ENCODE results near the gene ADCY2. TPM values are rescaled to one million over a fixed set of nuclear protein-coding genes. Genes with fewer than 3 reads are reported as not detected.

ADCY2 gene
- total RNA-seq, 4 donors from 2014 or later, result 4.8 to 9.1 (median 5.7) TPM

DNA sequence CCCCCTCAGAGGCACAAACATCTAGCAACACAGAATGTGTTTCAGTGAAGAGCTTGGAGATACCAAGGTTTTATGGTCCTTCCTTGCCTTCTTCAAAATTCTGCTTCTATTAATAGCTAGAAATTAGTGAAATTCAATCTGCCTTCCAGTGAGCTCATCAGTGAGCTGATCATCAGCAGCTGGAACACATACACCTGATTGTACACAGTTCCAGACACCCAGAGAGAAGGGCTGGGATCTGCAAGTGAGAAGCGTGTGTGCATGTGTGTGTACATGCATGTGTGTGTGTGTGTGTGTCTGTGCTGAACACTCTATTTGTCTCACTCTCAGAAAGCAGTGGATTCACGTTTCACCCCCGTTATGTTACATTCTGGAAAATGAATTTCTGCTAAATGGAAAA lies 426.5 kb downstream of the ADCY2 start:
- Histone ChIP-seq H3K9me3 (no peaks in the 10 kb centered on the region), H3K27me3 (no peaks in the 10 kb centered on the region), H3K27ac (replicated peaks in 1 of 4) (no peak overlapping the region), H3K4me3 (no peak overlapping the region), H3K36me3 (peaks cover 0 to 15% (median 5%) of the 10 kb centered on the region in 4 donors), H3K4me1 (no peaks in the 10 kb centered on the region)
- intact Hi-C loops (cut with DNase I), result no loop called here
- 69% methylated on average over 3 of the region's 3 CpGs for WGBS
- TF ChIP-seq POLR2A (IDR thresholded peaks at IDR 0.05; ENCODE audit: low read depth), result no peak
- no peak for TF ChIP-seq POLR2AphosphoS5 (IDR thresholded peaks at IDR 0.05)
- TF ChIP-seq, protein P1, sequence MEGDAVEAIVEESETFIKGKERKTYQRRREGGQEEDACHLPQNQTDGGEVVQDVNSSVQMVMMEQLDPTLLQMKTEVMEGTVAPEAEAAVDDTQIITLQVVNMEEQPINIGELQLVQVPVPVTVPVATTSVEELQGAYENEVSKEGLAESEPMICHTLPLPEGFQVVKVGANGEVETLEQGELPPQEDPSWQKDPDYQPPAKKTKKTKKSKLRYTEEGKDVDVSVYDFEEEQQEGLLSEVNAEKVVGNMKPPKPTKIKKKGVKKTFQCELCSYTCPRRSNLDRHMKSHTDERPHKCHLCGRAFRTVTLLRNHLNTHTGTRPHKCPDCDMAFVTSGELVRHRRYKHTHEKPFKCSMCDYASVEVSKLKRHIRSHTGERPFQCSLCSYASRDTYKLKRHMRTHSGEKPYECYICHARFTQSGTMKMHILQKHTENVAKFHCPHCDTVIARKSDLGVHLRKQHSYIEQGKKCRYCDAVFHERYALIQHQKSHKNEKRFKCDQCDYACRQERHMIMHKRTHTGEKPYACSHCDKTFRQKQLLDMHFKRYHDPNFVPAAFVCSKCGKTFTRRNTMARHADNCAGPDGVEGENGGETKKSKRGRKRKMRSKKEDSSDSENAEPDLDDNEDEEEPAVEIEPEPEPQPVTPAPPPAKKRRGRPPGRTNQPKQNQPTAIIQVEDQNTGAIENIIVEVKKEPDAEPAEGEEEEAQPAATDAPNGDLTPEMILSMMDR (IDR thresholded peaks at IDR 0.05), result no peak
- no peak for TF ChIP-seq EP300 (IDR thresholded peaks at IDR 0.05)
- DNase-seq (ENCODE audit: extremely low spot score), result no peak

DNA sequence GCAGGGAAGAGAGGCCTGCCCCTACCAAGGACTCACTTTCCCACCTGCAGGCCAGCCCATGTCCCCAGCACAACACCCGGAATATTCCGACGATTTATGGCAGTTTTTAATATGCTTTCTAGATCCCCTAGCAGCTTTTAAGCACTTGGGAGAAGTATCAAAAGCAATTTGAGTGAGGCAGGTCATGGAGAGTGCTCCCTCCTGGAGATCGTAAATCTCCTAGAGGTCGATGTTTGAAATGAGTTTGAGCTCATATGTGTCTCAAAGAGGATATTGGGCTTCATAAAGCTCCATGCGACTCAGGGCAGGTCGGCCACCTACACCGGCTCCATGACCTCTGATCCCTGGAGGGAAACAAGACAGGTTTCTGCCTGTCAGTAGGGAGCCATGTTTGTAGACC lies 427.7 kb downstream of the ADCY2 start:
- peaks cover 0 to 1% (median 0%) of the 10 kb centered on the region in 4 donors for H3K4me1 ChIP-seq
- intact Hi-C loops (cut with DNase I), result no loop called here
- DNase-seq (ENCODE audit: extremely low spot score), result no peak
- no peak overlapping the region for H3K27ac ChIP-seq (replicated peaks in 1 of 4)
- TF ChIP-seq, protein P1 (IDR thresholded peaks at IDR 0.05), result no peak
- no peak for TF ChIP-seq POLR2A (IDR thresholded peaks at IDR 0.05; ENCODE audit: low read depth)
- TF ChIP-seq POLR2AphosphoS5 (IDR thresholded peaks at IDR 0.05), result no peak
- TF ChIP-seq EP300 (IDR thresholded peaks at IDR 0.05), result no peak
- no peak overlapping the region for H3K4me3 ChIP-seq
- H3K9me3 ChIP-seq, result no peaks in the 10 kb centered on the region
- H3K36me3 ChIP-seq, result peaks cover 0 to 15% (median 5%) of the 10 kb centered on the region in 4 donors
- H3K27me3 ChIP-seq, result no peaks in the 10 kb centered on the region
- WGBS, result 90% methylated on average over 8 of the region's 8 CpGs

DNA sequence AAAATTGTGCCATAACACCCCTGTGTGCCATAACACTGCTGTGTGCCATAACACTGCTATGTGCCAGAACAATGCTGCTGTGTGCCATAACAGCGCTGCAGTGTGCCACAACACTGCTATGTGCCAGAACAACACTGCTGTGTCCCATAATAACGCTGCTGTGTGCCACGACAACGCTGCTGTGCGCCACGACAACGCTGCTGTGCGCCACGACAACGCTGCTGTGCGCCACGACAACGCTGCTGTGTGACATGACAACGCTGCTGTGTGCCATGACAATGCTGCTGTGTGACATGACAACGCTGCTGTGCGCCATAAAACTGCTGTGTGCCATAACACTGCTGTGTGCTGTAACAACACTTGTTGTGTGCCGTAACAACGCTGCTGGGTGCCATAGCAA lies 429.1 kb downstream of the ADCY2 start:
- WGBS, result 88% methylated on average over 18 of the region's 18 CpGs
- no peaks in the 10 kb centered on the region for H3K27me3 ChIP-seq
- TF ChIP-seq, protein P1 (IDR thresholded peaks at IDR 0.05), result no peak
- no peak for TF ChIP-seq POLR2A (IDR thresholded peaks at IDR 0.05; ENCODE audit: low read depth)
- TF ChIP-seq EP300 (IDR thresholded peaks at IDR 0.05), result no peak
- TF ChIP-seq POLR2AphosphoS5 (IDR thresholded peaks at IDR 0.05), result no peak
- H3K36me3 ChIP-seq, result peaks cover 0 to 15% (median 5%) of the 10 kb centered on the region in 4 donors
- H3K27ac ChIP-seq (replicated peaks in 1 of 4), result no peak overlapping the region
- intact Hi-C loops (cut with DNase I), result no loop called here
- no peak overlapping the region for H3K4me3 ChIP-seq
- no peak for DNase-seq (ENCODE audit: extremely low spot score)
- peaks cover 0 to 3% (median 0%) of the 10 kb centered on the region in 4 donors for H3K4me1 ChIP-seq
- no peaks in the 10 kb centered on the region for H3K9me3 ChIP-seq

DNA sequence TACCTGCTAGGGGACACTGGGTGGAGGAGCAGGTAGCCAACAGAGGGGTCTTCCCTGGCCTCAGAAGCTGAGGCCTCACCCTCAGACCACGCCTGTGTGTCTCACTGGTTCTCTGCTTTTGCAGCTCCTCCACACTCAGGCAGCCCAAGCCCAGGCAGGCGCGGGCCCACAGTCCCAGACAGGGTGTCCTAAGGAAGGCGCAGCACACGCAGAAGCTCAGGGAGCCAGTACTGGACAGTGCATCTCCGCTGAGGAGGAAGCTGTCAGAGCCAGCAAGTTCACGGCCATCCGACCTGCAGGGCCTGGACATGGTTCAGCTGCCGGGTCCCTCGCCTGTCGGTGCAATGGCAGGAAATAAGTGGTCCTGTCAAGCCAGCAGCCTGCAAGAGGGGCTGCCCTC lies 429.7 kb downstream of the ADCY2 start:
- Histone ChIP-seq H3K27me3 (no peaks in the 10 kb centered on the region), H3K9me3 (no peaks in the 10 kb centered on the region), H3K4me1 (peaks cover 0 to 3% (median 0%) of the 10 kb centered on the region in 4 donors), H3K4me3 (no peak overlapping the region), H3K27ac (replicated peaks in 1 of 4) (no peak overlapping the region), H3K36me3 (peaks cover 0 to 15% (median 5%) of the 10 kb centered on the region in 4 donors)
- 79% methylated on average over 8 of the region's 11 CpGs for WGBS
- no peak for DNase-seq (ENCODE audit: extremely low spot score)
- intact Hi-C loops (cut with DNase I), result no loop called here
- no peak for TF ChIP-seq EP300 (IDR thresholded peaks at IDR 0.05)
- TF ChIP-seq POLR2AphosphoS5 (IDR thresholded peaks at IDR 0.05), result no peak
- no peak for TF ChIP-seq POLR2A (IDR thresholded peaks at IDR 0.05; ENCODE audit: low read depth)
- TF ChIP-seq, protein P1 (IDR thresholded peaks at IDR 0.05), result no peak

DNA sequence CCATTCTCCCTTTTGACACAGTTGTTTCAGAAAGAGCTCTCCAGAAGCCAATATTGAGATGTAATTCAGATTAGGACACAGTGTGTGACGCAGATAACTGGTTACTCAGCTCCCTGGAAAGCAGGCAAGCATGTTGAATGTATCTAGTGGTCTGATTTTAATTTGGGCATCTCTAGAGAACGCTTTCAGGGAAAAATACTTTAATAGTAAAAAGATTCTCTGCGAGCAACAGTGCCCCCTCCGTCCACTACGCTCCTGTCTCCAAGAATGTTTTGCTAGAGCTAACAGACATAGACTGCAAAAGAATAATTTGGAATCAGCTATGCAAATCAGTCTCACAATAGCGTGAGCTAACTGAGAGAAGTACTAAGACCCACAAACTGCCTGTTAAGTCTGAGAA lies 431.7 kb downstream of the ADCY2 start:
- Histone ChIP-seq H3K4me3 (no peak overlapping the region), H3K27ac (replicated peaks in 1 of 4) (no peak overlapping the region), H3K27me3 (no peaks in the 10 kb centered on the region), H3K4me1 (peaks cover 0 to 3% (median 0%) of the 10 kb centered on the region in 4 donors), H3K9me3 (no peaks in the 10 kb centered on the region), H3K36me3 (peaks cover 0 to 15% (median 3%) of the 10 kb centered on the region in 4 donors)
- TF ChIP-seq POLR2AphosphoS5 (IDR thresholded peaks at IDR 0.05) (no peak), EP300 (IDR thresholded peaks at IDR 0.05) (no peak), POLR2A (IDR thresholded peaks at IDR 0.05; ENCODE audit: low read depth) (no peak)
- TF ChIP-seq, protein P1 (IDR thresholded peaks at IDR 0.05), result no peak
- intact Hi-C loops (cut with DNase I), result no loop called here
- WGBS, result 75% methylated on average over 6 of the region's 6 CpGs
- no peak for DNase-seq (ENCODE audit: extremely low spot score)
